Stimulated activated CD8-positive, alpha-beta memory T cell treated with anti-CD3 and anti-CD28 coated beads, Interleukin-15, amount 100 ng/mL, for 48 hours (primary cell): Measurements from ENCODE around the gene BCAS4.
"Not testable (repeated sequence)": the region's sequence is repeated elsewhere in the genome, so short reads cannot be mapped to it uniquely, and the experiment has no call there.

Experiments
- DNase-seq, 2 donors: peaks; one replicate each; pipeline ENCODE4 v3.0.0-alpha.2; 2020; ENCODE audit warnings: low read depth in 2 of 2

The BCAS4 gene

DNA sequence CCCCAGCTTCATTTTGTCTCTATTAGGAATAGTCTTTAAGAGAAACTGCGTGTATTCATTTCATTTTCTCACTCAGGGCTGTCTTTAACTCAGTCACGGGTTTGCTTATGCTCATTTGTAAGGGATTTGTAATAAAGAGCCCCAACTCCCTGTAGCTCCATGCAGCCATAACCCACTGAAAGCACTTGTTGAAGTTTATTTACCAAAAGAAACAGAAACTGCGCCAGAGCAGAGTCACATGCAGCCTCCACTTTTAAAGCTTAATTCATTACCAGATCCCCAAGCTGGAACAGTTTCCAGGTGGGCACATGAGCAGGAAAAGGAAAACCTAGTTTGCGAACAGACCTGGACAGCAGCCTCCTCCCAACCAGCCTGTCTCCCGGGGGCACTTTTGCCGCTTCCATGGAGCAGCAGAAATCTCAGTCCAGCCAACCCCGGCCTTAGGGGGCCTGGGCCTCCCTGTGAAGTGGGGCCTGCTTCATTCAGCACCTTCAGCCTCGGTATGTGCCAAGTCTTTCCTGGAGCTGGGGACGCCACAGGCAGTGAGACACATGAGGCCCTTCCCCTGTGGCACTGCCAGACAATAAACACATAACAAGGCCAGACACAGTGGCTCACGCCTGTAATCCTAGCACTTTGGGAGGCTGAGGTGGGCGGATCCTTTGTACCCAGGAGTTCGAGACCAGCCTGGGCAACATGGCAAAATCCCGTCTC, 4.5 kb downstream of the BCAS4 start:
- no peak for DNase-seq

DNA sequence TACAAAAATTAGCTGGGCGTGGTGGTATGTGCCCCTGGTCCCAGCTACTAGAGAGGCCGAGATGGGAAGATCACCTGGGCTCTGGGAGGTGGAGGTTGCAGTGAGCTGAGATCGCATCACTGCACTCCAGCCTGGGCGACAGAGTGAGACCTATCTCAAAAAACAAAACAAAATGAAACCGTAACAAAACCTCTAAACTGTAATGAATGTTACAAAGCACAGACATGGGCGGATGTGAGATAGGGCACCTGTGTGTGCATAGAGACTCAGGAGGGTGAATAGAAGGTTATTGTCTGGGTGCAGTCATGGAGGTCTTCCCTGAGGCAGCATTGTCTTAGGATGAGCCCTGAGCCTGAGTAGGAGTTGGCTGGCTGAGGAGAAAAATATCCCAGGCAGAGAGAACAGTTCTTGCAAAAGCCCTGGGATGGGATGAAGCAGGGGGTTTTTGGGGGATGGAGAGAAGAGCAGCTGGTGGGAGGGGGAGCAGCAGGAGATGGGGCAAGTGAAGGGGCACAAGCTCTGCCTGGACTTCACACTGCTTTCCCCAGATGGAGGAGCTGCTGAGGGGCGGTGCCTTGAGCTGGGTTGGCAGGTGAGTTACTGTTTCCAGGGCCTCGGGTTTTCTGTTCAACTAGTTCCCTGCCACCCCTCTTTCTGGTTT, 5.2 kb downstream of the BCAS4 start:
- no peak for DNase-seq

- not testable (repeated sequence) for DNase-seq
Measured at GRCh38 chr20:50800986-50801746, 6.3 kb downstream of the BCAS4 start.

GRCh38 chr20:50801747-50802125, 6.9 kb downstream of the BCAS4 start:
- DNase-seq = no peak

DNA sequence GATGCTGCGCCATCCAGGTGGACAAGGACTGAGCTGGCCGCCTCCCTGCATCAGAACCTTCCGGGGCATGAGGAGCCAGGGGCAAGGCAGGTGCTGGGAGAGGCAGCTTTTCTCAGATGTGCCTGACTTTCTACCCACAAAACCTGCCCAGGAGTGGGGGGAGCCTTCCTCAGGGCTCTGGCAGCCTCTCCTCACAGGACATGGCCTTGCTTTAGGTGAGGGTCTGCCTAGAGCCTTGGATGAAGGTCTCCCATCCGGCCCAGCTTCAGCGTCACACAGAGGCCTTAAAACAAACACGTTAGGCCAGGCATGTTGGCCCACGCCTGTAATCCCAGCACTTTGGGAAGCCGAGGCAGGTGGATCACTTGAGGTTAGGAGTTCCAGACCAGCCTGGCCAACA, 7.4 kb downstream of the BCAS4 start:
- no peak for DNase-seq

- DNase-seq = no peak
Measured at GRCh38 chr20:50804437-50805348, 9.8 kb downstream of the BCAS4 start.

- no peak for DNase-seq
Measured at GRCh38 chr20:50805349-50805684, 10.5 kb downstream of the BCAS4 start.

- no peak for DNase-seq
Measured at GRCh38 chr20:50806126-50806768, 11.4 kb downstream of the BCAS4 start.

DNA sequence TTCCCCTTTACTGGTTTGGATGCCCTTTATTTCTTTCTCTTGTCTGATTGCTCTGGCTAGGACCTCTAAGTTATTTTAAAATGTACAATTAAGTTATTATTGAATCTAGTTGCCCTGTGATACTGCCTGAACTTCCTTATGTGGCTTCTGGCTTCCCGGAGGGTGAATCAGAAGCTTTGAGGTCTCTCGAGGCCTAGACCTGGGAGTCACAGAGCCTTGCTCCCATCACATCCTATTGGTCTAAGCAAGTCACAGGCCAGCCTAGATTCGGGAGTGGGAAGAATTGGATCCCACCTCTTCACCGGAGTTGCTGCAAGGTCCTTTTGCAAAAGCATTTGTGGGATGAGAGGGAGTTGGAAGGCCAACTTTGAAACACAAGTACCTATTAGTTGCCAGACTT, 15.2 kb downstream of the BCAS4 start:
- no peak for DNase-seq

DNA sequence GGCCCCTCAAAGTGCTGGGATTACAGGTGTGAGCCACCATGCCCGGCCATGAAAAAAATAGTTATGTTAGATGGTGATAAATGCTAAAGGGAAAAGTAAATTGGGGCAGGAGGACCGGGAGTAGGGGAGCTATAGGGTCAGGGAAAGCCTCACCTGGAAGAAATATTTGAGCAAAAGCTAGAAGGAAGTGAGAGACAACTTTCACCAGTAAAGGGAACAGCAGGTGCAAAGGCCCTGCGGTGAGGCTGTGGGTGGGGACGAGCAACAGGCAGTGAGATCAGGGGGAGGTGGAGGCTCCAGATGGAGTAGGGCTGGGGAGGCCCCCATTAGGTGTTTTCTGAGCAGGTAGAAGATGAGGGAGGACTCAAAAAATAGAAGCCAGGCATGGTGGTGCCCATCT, 16.0 kb downstream of the BCAS4 start:
- no peak for DNase-seq

DNA sequence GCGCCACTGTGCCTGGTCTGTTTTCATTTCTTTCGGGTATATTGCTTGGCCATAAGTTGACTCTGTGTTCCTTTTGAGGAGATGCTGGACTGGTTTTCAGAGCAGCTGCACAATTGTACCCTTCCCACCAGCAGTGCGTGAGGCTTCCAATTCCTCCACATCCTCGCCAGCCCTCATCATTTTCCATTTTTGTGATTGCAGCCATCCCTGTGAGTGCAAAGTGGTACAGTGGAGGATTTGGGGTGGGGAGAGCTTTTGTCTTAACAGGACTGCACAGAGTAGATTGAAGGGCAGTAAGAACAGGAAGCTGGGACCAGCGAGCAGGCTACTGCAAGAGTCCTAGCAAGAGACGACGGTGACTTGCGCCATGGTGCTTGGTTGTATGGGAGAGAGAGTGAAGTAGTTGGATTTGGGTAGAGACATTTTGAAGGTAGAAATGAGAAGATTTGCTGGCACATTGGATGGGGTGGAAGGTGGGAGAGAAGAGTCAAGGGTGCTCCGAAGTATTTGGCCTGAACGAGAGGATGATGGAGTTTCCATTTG, 18.3 kb downstream of the BCAS4 start:
- DNase-seq = no peak

DNA sequence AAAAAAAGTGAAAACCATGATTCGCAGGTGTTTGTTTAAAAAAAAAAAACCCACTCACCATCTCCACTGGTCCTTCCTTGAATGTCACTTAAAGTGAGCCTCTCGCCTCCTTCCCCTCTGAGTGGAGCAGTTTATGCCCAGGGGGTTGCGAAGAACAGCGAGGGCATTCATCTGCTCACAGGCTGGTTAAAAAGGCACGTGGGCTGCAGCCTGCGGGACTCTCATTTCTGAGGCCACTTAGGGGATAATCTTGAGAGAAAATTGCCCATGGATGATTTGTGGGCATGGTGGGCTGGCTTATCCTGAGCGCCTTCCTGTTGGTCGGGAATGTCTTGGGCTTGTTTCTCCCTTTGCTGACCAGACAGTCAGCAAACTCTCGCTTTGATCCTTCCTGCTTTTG, 18.9 kb downstream of the BCAS4 start:
- DNase-seq = no peak

DNA sequence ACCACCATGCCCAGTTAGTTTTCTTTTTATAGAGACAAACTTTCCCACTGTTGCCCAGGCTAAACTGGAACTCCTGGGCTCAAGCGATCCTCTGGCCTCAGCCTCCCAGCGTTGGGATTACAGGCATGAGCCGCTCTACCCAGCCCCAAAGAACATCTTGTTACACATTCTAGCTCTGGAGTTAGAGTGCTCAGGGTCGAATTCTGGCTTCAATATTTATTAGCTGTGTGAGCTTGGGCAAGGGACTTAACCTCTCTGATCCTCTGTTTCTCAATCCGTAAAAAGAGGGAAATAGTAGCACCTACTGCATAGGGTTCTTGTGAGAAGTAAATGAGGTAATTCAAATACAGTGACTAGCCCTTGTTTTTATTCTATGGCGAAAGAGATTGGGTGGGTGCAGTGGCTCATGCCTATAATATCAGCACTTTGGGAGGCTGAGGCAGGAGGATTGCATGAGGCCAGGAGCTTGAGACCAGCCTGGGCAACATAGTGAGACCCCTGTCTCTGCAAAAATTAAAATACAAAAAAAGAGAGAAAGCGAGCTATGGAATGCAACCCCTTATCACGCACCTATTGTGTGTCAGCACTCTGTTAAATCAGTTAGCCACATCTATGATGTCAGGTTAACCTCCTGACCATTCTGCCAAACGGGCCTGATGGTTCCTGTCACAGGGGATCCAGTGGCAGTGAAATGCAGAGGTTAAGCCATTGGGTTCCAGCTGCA, 19.7 kb downstream of the BCAS4 start:
- DNase-seq = no peak

GRCh38 chr20:50815162-50815989, 20.5 kb downstream of the BCAS4 start:
- DNase-seq = no peak

- no peak for DNase-seq
Measured at GRCh38 chr20:50817776-50818172, 22.9 kb downstream of the BCAS4 start.

- DNase-seq = no peak
Measured at GRCh38 chr20:50819349-50819748, 24.5 kb downstream of the BCAS4 start.

DNA sequence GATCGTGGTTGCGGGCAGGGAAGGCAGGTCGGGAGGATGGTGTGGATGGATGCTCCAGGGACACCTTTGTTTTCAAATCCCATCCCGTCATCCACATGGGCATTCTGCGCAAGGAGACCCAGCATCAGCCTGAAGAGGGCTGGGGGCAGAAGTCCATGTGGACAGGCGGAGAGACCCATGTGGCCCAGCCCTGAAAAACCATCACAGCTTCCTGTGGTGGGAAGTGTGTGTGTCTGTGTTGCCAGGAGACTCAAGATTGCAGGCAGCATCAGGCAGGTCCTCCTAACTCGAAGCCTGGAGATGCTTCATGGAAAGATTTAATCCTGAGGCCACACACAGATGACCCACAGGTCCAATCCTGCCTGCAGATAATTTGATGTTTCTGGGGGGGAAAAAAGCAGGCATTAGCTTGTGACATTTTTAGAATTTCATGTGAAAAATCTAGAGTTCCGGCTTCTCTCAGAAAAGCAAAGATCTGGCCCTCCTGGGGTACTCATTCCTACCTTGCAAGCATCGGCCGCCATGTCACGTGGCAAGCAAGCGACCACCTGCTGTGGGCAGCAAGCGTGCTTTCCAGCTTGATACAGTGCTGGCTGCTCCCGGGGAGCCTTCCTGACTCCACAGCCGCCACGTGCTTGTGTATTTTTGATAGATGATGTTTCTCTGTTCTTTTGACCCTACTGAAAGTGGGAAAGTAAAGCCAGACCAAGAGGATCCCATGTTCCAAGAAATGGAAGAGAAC, 25.8 kb downstream of the BCAS4 start:
- no peak for DNase-seq

DNA sequence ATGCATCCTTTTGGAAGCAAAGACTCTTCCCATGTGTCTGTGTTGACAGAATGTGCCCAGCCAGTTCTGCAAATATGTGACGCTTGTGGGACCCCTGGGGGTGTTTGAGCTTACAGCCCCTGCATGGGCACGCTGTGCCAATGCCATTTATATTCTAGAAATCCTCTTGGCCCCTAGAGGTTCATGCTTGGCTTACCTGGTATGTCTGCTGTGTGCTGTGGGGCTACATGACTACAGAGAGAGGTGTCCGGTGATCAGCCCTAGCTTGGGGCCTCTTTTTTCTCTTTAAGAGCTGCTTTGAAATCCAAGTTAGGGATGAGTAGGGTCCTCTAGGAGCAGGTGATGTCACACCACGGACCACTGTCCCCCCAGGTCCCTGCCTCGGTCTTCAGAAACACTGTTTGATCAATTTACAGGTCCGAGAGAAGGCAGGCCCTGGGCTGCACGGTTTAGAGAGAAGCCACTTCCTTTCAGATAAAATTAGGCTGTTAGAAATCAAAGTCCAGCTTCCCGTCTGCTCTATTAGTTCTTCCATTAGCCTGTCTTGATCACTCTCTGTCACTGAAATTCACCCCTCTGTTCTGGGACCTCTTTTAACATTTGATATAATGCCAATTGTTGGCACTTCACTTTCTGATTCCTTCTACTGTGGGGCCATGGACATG, 26.5 kb downstream of the BCAS4 start:
- DNase-seq = no peak
